Naive thymus-derived CD4-positive, alpha-beta T cell (primary cell): Measurements from ENCODE around the gene ZBTB40. TPM values are rescaled to one million over a fixed set of nuclear protein-coding genes. Genes with fewer than 3 reads are reported as not detected.

Experiments
- ATAC-seq: fragments of 150-1000 bp; cut with Tn5 transposase; 2 replicates; pipeline ENCODE4 v1.10.0; 2021; ENCODE audit warnings: mild to moderate bottlenecking, moderate library complexity
- CTCF ChIA-PET: fragments of 350-600 bp; sonication (Branson Sonifier 250); formaldehyde crosslinking; loops from one replicate; lab custom pipeline; 2021; ENCODE audit warnings: antibody characterized with exemption; lab: Charles Lee
- POLR2A ChIA-PET: fragments of 350-600 bp; sonication (Branson Sonifier 250); formaldehyde crosslinking; loops from one replicate; lab custom pipeline; 2021; ENCODE audit warnings: antibody characterized with exemption, inconsistent platforms; lab: Charles Lee
- DNase-seq, 9 donors: peaks; one replicate each; pipeline versions ENCODE4 v3.0.0 to v3.0.0-alpha.2; 2020 to 2022; ENCODE audit warnings: mixed read lengths in 1 of 9
- H3K27ac ChIP-seq: one replicate; pipeline ENCODE4 v1.7.0; 2013; ENCODE audit warnings: mild to moderate bottlenecking, low read depth, low read length, moderate library complexity
- H3K27me3 ChIP-seq, 2 donors: one replicate each; pipeline ENCODE4 v1.7.0; 2013; ENCODE audit warnings: low read length in 2 of 2, mild to moderate bottlenecking in 2 of 2, moderate library complexity in 2 of 2; ENCODE audit not compliant: control insufficient read depth in 2 of 2, insufficient read depth in 2 of 2
- H3K36me3 ChIP-seq, 3 experiments: 1 replicate in 2 of 3; 2 replicates in 1 of 3; pipeline ENCODE4 v1.7.0; 2013; ENCODE audit warnings: low read length in 3 of 3, mild to moderate bottlenecking in 3 of 3, moderate library complexity in 1 of 3; ENCODE audit not compliant: insufficient read depth in 3 of 3, control insufficient read depth in 2 of 3
- H3K4me1 ChIP-seq, 2 donors: one replicate each; pipeline ENCODE4 v1.7.0; 2013; ENCODE audit warnings: low read length in 2 of 2, mild to moderate bottlenecking in 2 of 2, moderate library complexity in 1 of 2; ENCODE audit not compliant: control insufficient read depth in 2 of 2, insufficient read depth in 2 of 2
- H3K4me3 ChIP-seq: 2 replicates; pipeline ENCODE4 v1.7.0; 2013; ENCODE audit warnings: mild to moderate bottlenecking, low read length
- H3K9me3 ChIP-seq, 3 experiments: 1 replicate in 2 of 3; 2 replicates in 1 of 3; pipeline ENCODE4 v1.7.0; 2013; ENCODE audit warnings: low read length in 3 of 3; ENCODE audit not compliant: control insufficient read depth in 2 of 3
- H3K27ac Mint-ChIP-seq, 9 donors: one replicate each; pipeline ENCODE4 v1.8.0; 2020 to 2022; ENCODE audit warnings: mixed read lengths in 9 of 9, mild to moderate bottlenecking in 8 of 9, moderate library complexity in 5 of 9, inconsistent platforms in 2 of 9
- H3K27me3 Mint-ChIP-seq, 5 donors: one replicate each; pipeline ENCODE4 v1.8.0; 2021 to 2022; ENCODE audit warnings: mixed read lengths in 5 of 5, mild to moderate bottlenecking in 1 of 5
- H3K36me3 Mint-ChIP-seq, 5 donors: one replicate each; pipeline ENCODE4 v1.8.0; 2020 to 2022; ENCODE audit warnings: mixed read lengths in 5 of 5, mild to moderate bottlenecking in 3 of 5, inconsistent platforms in 1 of 5
- H3K4me1 Mint-ChIP-seq, 7 donors: one replicate each; pipeline ENCODE4 v1.8.0; 2020 to 2022; ENCODE audit warnings: mixed read lengths in 7 of 7, mild to moderate bottlenecking in 3 of 7, inconsistent platforms in 1 of 7
- H3K4me3 Mint-ChIP-seq, 10 donors: one replicate each; pipeline ENCODE4 v1.8.0; 2020 to 2022; ENCODE audit warnings: mild to moderate bottlenecking in 10 of 10, mixed read lengths in 10 of 10, moderate library complexity in 6 of 10, inconsistent platforms in 2 of 10
- H3K9me3 Mint-ChIP-seq, 11 donors: one replicate each; pipeline ENCODE4 v1.8.0; 2020 to 2022; ENCODE audit warnings: mixed read lengths in 11 of 11, mild to moderate bottlenecking in 4 of 11, inconsistent platforms in 1 of 11, moderate library complexity in 1 of 11
- intact Hi-C, 2 donors: fragments of 100-400 bp; cut with micrococcal nuclease; formaldehyde crosslinking; loops; one replicate each; pipeline ENCODE4 v1.15.1; 2023
- polyA plus RNA-seq, 2 donors: library from polyadenylated mRNA; unstranded; fragments of 300-500 nt; fragmentation: Illumina TruSeq; gene quantifications; one replicate each; pipeline ENCODE4 v1.2.3, GENCODE V29; 2021
- total RNA-seq, 6 experiments: library from RNA in 5 of 6; stranded (reverse) in 5 of 6; gene quantifications; 1 replicate in 5 of 6; 2 replicates in 1 of 6; pipeline ENCODE4 v1.2.3 and lab custom pipeline; 2021 to 2026

Gene ZBTB40
- total and polyA plus RNA-seq, 7 experiments from 2014 or later: 5.7 to 60.6 (median 35.9) TPM

DNA sequence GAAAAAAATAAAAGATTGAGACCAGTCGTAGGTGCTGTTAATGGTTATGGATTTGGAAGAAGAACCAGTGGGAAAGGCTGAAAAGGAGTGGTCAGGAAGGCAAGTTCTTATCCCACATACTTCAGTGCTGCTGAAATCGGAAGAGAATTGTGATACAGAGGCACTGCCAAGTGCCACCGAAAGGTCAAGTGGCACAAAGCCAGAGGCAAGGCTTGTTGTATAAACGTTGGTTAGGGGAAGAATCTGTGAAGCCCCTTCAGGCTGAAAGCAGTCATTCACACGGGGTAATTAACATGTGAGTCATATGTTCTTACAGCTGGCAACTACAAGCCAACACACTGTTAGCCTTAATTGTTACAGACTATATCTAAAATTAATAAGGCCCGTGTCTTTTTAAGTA, 48.8 kb downstream of the ZBTB40 start:
- Histone ChIP-seq H3K4me1 (no peaks in the 10 kb centered on the region), H3K36me3 (peaks cover 6 to 50% (median 8%) of the 10 kb centered on the region in 3 experiments), H3K9me3 (no peaks in the 10 kb centered on the region), H3K4me3 (no peak overlapping the region), H3K27me3 (no peaks in the 10 kb centered on the region), H3K27ac (no peak overlapping the region)
- intact Hi-C loops: no loop called here
- peaks cover 2 to 43% (median 20%) of the 10 kb centered on the region in 5 donors for H3K36me3 Mint-ChIP-seq
- ChIA-PET POLR2A (no interaction called here), CTCF (no interaction called here)
- no peak overlapping the region for H3K4me3 Mint-ChIP-seq
- no peak overlapping the region for H3K27ac Mint-ChIP-seq
- peaks cover 0 to 10% (median 0%) of the 10 kb centered on the region in 7 donors for H3K4me1 Mint-ChIP-seq
- no peaks in the 10 kb centered on the region for H3K27me3 Mint-ChIP-seq
- no peaks in the 10 kb centered on the region for H3K9me3 Mint-ChIP-seq
- DNase-seq: no peak
- no peak for ATAC-seq

GRCh38 chr1:22502202-22502601, 50.6 kb downstream of the ZBTB40 start:
- Histone ChIP-seq H3K36me3 (peaks cover 10 to 53% (median 18%) of the 10 kb centered on the region in 3 experiments), H3K4me3 (no peak overlapping the region), H3K27me3 (no peaks in the 10 kb centered on the region), H3K27ac (no peak overlapping the region), H3K9me3 (no peaks in the 10 kb centered on the region), H3K4me1 (no peaks in the 10 kb centered on the region)
- H3K4me1 Mint-ChIP-seq: peaks cover 0 to 9% (median 0%) of the 10 kb centered on the region in 7 donors
- peak overlapping the region in 2 of 9 donors; percentile 24 to 38 for H3K27ac Mint-ChIP-seq
- POLR2A ChIA-PET: no interaction called here
- no peak for ATAC-seq
- H3K27me3 Mint-ChIP-seq: no peaks in the 10 kb centered on the region
- H3K9me3 Mint-ChIP-seq: no peaks in the 10 kb centered on the region
- peaks cover 3 to 39% (median 23%) of the 10 kb centered on the region in 5 donors for H3K36me3 Mint-ChIP-seq
- H3K4me3 Mint-ChIP-seq: no peak overlapping the region
- no peak for DNase-seq
- intact Hi-C loops: no loop called here
- CTCF ChIA-PET: no interaction called here

DNA sequence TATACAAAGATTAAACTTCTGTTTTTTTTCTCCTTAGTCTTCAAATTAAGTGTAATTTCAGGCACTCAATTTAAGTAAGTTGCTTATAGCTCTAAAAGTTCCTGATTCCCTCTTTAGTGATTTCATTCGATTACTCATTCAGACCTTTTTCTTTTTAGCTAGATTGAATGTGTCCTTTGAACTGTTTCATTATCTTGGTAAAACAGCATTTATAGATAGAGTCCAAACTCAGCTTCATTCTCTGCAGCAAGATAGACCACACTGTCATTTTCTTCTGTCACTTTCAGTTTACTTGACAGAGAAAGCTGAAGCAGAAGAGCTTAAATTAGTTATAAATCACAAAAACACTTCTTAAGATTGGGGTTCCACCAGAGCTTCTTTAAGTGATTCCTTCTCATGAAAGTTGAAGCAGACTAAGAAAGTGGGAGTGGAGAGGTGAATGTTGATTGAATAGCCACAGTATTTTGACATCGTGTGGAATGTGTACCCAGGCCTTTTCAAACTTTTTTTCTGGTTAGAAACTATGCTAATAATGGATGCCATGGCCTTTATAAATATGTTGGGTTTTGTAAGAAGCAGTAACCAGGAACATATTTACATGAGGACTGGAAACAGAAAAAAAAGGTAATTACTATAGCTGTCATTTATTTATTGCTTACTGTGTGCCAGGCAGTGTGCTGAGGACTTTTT, 52.2 kb downstream of the ZBTB40 start:
- CTCF ChIA-PET: interaction anchor here (0.7 kb wide), 1 partner anchor 272 kb away, joined by 3 read pairs; no protein-coding TSS in a partner anchor
- DNase-seq (no peak), ATAC-seq (no peak)
- H3K4me3 ChIP-seq: no peak overlapping the region
- H3K9me3 ChIP-seq: no peaks in the 10 kb centered on the region
- H3K4me1 ChIP-seq: no peaks in the 10 kb centered on the region
- peaks cover 10 to 66% (median 30%) of the 10 kb centered on the region in 3 experiments for H3K36me3 ChIP-seq
- H3K4me1 Mint-ChIP-seq: peaks cover 0 to 9% (median 0%) of the 10 kb centered on the region in 7 donors
- no peaks in the 10 kb centered on the region for H3K27me3 ChIP-seq
- POLR2A ChIA-PET: no interaction called here
- no peak overlapping the region for H3K27ac ChIP-seq
- H3K4me3 Mint-ChIP-seq: no peak overlapping the region
- intact Hi-C loops: no loop called here
- peaks cover 12 to 50% (median 24%) of the 10 kb centered on the region in 5 donors for H3K36me3 Mint-ChIP-seq
- H3K27me3 Mint-ChIP-seq: no peaks in the 10 kb centered on the region
- H3K27ac Mint-ChIP-seq: no peak overlapping the region
- no peaks in the 10 kb centered on the region for H3K9me3 Mint-ChIP-seq

- Mint-ChIP-seq H3K9me3 (no peaks in the 10 kb centered on the region), H3K36me3 (peaks cover 13 to 60% (median 34%) of the 10 kb centered on the region in 5 donors), H3K27ac (no peak overlapping the region), H3K27me3 (no peaks in the 10 kb centered on the region), H3K4me3 (no peak overlapping the region), H3K4me1 (peaks cover 0 to 3% (median 0%) of the 10 kb centered on the region in 7 donors)
- intact Hi-C loops: no loop called here
- Histone ChIP-seq H3K27me3 (no peaks in the 10 kb centered on the region), H3K36me3 (peaks cover 14 to 88% (median 45%) of the 10 kb centered on the region in 3 experiments), H3K4me1 (no peaks in the 10 kb centered on the region), H3K9me3 (no peaks in the 10 kb centered on the region), H3K4me3 (no peak overlapping the region), H3K27ac (no peak overlapping the region)
- ChIA-PET CTCF (no interaction called here), POLR2A (no interaction called here)
- no peak for ATAC-seq
- no peak for DNase-seq
Measured at GRCh38 chr1:22506130-22506692, 54.6 kb downstream of the ZBTB40 start.

DNA sequence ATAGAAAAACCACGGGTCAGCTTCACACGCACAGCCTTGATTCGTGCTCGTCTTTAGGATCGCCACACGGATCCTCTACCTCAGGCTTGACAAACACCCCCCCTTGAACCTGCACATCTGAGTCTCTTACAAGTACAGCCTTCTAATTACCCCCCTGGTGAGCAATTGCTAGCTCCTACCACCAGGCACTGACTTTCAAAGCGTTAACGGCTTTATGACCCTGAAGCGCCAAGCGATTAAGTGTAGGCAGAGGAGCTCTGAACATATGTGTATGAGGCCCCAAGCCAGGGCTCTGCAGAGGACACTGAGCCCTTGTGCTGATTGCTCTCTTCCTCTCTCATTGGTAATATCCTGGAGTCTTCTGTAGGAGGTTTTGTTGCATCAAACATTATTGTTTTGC, 55.9 kb downstream of the ZBTB40 start:
- H3K27me3 ChIP-seq: no peaks in the 10 kb centered on the region
- H3K27ac ChIP-seq: no peak overlapping the region
- H3K4me3 Mint-ChIP-seq: no peak overlapping the region
- peaks cover 0 to 2% (median 0%) of the 10 kb centered on the region in 7 donors for H3K4me1 Mint-ChIP-seq
- H3K36me3 Mint-ChIP-seq: peaks cover 17 to 64% (median 42%) of the 10 kb centered on the region in 5 donors
- ChIA-PET POLR2A (no interaction called here), CTCF (no interaction called here)
- DNase-seq (no peak), ATAC-seq (no peak)
- no peak overlapping the region for H3K4me3 ChIP-seq
- no peak overlapping the region for H3K27ac Mint-ChIP-seq
- H3K27me3 Mint-ChIP-seq: no peaks in the 10 kb centered on the region
- no peaks in the 10 kb centered on the region for H3K9me3 Mint-ChIP-seq
- H3K36me3 ChIP-seq: peaks cover 14 to 88% (median 48%) of the 10 kb centered on the region in 3 experiments
- H3K9me3 ChIP-seq: no peaks in the 10 kb centered on the region
- intact Hi-C loops: no loop called here
- H3K4me1 ChIP-seq: no peaks in the 10 kb centered on the region

GRCh38 chr1:22508329-22508728, 56.7 kb downstream of the ZBTB40 start:
- peaks cover 20 to 68% (median 42%) of the 10 kb centered on the region in 5 donors for H3K36me3 Mint-ChIP-seq
- ATAC-seq (no peak), DNase-seq (no peak)
- CTCF ChIA-PET: no interaction called here
- no peak overlapping the region for H3K4me3 Mint-ChIP-seq
- POLR2A ChIA-PET: no interaction called here
- Histone ChIP-seq H3K27ac (no peak overlapping the region), H3K4me3 (no peak overlapping the region), H3K36me3 (peaks cover 17 to 90% (median 53%) of the 10 kb centered on the region in 3 experiments), H3K4me1 (no peaks in the 10 kb centered on the region), H3K27me3 (no peaks in the 10 kb centered on the region), H3K9me3 (no peaks in the 10 kb centered on the region)
- no peaks in the 10 kb centered on the region for H3K9me3 Mint-ChIP-seq
- H3K4me1 Mint-ChIP-seq: peaks cover 0 to 2% (median 0%) of the 10 kb centered on the region in 7 donors
- H3K27ac Mint-ChIP-seq: no peak overlapping the region
- intact Hi-C loops: no loop called here
- no peaks in the 10 kb centered on the region for H3K27me3 Mint-ChIP-seq
